Thoracic aorta (tissue), 2 donors: ENCODE measurements around the gene LRRK1. TPM values are rescaled to one million over a fixed set of nuclear protein-coding genes. Genes with fewer than 3 reads are reported as not detected.
"Not testable (repeated sequence)": the region's sequence is repeated elsewhere in the genome, so short reads cannot be mapped to it uniquely, and the experiment has no call there.

ENCODE experiments used
- ATAC-seq: fragments of 150-250 bp; one replicate; pipeline ENCODE4 v1.8.0; 2017; ENCODE audit warnings: low read depth; ENCODE audit not compliant: insufficient number of reproducible peaks, low FRiP score
- DNase-seq: peaks from one replicate; pipeline ENCODE4 v3.0.0-alpha.2; 2020; ENCODE audit warnings: low spot score
- H3K27ac ChIP-seq, 2 donors: fragments of 200-600 bp; sonication (generic); 1 replicate in 1 of 2; 2 replicates in 1 of 2; pipeline ENCODE4 v1.5.1; 2016; ENCODE audit warnings: mild to moderate bottlenecking in 2 of 2, moderate library complexity in 2 of 2
- H3K27me3 ChIP-seq: fragments of 200-600 bp; sonication (generic); replicated peaks from 2 replicates; pipeline ENCODE4 v1.6.0; 2016; ENCODE audit warnings: mild to moderate bottlenecking; ENCODE audit not compliant: insufficient read depth
- H3K36me3 ChIP-seq: fragments of 200-600 bp; sonication (generic); one replicate; pipeline ENCODE4 v1.5.1; 2016
- H3K4me1 ChIP-seq, 2 donors: fragments of 200-600 bp; sonication (generic); 1 replicate in 1 of 2; 2 replicates in 1 of 2; pipeline versions ENCODE4 v1.5.1 to v1.6.0; 2016; ENCODE audit warnings: low read depth in 2 of 2, mild to moderate bottlenecking in 1 of 2; ENCODE audit not compliant: control insufficient read depth in 1 of 2
- H3K4me3 ChIP-seq: fragments of 200-600 bp; sonication (generic); 2 replicates; pipeline ENCODE4 v1.5.1; 2016; ENCODE audit warnings: mild to moderate bottlenecking
- H3K9me3 ChIP-seq: fragments of 200-600 bp; sonication (generic); 2 replicates; pipeline ENCODE4 v1.5.1; 2016
- total RNA-seq, 2 donors: library from RNA; depleted of rRNA; stranded (reverse); fragments of >200 nt; gene quantifications; one replicate each; pipeline versions ENCODE4 v1.1.0 to v1.2.3, GENCODE V29; 2016
- TF ChIP-seq, protein P1 (sequence below): fragments of 200-600 bp; sonication (generic); IDR thresholded peaks from one replicate; pipeline ENCODE4 v1.5.1; 2019; ENCODE audit warnings: antibody characterized with exemption

The LRRK1 gene
- total RNA-seq, 2 donors from 2014 or later = 17.2 to 47.1 TPM

DNA sequence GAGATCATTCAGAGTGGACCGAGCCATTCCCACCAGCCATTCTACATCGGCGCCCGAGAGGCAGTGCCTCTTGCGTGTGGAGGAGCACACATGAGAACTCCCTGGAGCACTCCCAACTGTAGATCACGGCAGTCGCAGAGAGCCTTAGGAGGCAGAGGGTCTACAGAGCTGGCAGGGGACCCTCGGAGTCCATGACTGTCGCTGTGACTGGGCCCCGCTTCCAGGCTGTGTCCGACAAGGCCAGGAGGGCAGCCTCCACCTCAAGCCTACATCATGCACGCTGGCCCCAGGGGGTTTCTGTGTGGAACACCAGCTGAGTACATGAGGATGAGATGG, 173.7 kb downstream of the LRRK1 start:
- no peaks in the 10 kb centered on the region for H3K36me3 ChIP-seq
- no peaks in the 10 kb centered on the region for H3K27me3 ChIP-seq
- DNase-seq = no peak
- H3K9me3 ChIP-seq = no peaks in the 10 kb centered on the region
- TF ChIP-seq, protein P1, sequence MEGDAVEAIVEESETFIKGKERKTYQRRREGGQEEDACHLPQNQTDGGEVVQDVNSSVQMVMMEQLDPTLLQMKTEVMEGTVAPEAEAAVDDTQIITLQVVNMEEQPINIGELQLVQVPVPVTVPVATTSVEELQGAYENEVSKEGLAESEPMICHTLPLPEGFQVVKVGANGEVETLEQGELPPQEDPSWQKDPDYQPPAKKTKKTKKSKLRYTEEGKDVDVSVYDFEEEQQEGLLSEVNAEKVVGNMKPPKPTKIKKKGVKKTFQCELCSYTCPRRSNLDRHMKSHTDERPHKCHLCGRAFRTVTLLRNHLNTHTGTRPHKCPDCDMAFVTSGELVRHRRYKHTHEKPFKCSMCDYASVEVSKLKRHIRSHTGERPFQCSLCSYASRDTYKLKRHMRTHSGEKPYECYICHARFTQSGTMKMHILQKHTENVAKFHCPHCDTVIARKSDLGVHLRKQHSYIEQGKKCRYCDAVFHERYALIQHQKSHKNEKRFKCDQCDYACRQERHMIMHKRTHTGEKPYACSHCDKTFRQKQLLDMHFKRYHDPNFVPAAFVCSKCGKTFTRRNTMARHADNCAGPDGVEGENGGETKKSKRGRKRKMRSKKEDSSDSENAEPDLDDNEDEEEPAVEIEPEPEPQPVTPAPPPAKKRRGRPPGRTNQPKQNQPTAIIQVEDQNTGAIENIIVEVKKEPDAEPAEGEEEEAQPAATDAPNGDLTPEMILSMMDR = no peak
- no peak for ATAC-seq
- peaks cover 0 to 28% of the 10 kb centered on the region in 2 donors for H3K4me1 ChIP-seq
- H3K27ac ChIP-seq = no peak overlapping the region
- H3K4me3 ChIP-seq = no peak overlapping the region

DNA sequence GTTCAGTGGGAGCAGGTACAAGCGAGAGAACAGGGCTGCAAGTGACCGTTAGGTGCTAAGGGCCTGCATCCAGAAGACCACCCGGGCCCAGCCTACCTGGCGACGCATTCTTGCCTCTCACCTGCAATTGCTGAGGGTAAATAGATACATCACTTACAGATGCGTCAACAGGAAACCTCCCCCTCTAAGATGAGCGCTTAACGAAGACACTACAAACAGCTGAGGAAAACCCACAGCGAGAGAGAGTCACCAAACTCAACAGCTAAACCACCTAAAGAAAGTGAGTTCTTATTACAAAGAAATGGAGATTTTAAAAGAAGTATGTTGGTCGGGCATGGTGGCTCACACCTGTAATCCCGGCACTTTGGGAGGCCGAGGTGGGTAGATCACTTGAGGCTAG, 174.8 kb downstream of the LRRK1 start:
- TF ChIP-seq, protein P1 = no peak
- peaks cover 0 to 18% of the 10 kb centered on the region in 2 donors for H3K4me1 ChIP-seq
- H3K4me3 ChIP-seq = no peak overlapping the region
- DNase-seq (no peak), ATAC-seq (no peak)
- H3K9me3 ChIP-seq = no peaks in the 10 kb centered on the region
- no peaks in the 10 kb centered on the region for H3K27me3 ChIP-seq
- no peaks in the 10 kb centered on the region for H3K36me3 ChIP-seq
- no peak overlapping the region for H3K27ac ChIP-seq

DNA sequence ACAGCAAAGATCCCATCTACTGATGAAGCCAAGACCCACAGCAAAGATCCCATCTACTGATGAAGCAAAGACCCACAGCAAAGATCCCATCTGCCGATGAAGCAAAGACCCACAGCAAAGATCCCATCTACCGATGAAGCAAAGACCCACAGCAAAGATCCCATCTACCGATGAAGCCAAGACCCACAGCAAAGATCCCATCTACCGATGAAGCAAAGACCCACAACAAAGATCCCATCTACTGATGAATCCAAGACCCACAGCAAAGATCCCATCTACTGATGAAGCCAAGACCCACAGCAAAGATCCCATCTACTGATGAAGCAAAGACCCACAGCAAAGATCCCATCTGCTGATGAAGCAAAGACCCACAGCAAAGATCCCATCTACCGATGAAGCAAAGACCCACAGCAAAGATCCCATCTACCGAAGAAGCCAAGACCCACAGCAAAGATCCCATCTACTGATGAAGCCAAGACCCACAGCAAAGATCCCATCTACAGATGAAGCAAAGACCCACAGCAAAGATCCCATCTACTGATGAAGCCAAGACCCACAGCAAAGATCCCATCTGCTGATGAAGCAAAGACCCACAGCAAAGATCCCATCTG, 176.7 kb downstream of the LRRK1 start:
- H3K36me3 ChIP-seq, H3K27me3 ChIP-seq, H3K9me3 ChIP-seq, ATAC-seq, H3K4me3 ChIP-seq, DNase-seq, H3K4me1 ChIP-seq, H3K27ac ChIP-seq: not testable (repeated sequence)

DNA sequence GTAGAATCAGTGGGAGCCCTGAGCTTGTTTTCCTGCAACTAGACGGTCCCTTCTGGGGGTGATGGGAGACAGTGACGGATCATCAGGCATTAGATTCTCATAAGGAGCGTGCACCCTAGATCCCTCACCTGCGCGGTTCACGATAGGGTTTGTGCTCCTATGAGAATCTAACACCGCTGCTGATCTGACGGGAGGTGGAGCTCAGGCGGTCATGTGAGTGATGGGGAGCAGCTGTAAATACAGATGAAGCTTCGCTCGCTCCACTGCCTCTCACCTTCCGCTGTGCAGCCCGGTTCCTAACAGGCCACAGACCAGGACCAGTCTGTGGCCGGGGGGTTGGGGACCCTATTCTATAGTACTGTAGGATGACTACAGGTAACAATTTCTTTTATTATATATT, 178.0 kb downstream of the LRRK1 start:
- no peaks in the 10 kb centered on the region for H3K4me1 ChIP-seq
- no peak overlapping the region for H3K4me3 ChIP-seq
- no peaks in the 10 kb centered on the region for H3K9me3 ChIP-seq
- H3K36me3 ChIP-seq = no peaks in the 10 kb centered on the region
- H3K27me3 ChIP-seq = no peaks in the 10 kb centered on the region
- H3K27ac ChIP-seq = no peak overlapping the region
- DNase-seq (no peak), ATAC-seq (no peak)
- TF ChIP-seq, protein P1 = no peak

DNA sequence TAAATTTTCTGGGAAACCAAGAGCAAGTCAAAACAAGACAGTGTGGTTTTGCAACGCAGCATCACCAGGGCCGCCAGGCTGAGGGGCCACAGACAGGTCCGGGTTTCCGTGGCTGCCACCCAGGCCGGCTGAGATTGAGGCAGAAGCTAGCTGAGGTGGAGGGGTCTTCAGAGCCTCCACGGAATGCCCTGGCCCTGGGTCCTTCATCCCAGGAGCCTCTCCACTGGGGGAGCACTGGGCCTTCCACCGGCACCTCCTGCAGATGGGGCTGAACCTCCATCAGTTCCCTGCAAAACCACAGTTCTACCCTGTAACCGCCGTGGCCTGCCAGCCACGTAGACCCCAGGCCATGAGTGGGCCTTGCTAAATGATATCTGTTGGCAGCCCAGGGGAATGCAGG, 180.0 kb downstream of the LRRK1 start:
- no peaks in the 10 kb centered on the region for H3K36me3 ChIP-seq
- no peaks in the 10 kb centered on the region for H3K9me3 ChIP-seq
- TF ChIP-seq, protein P1 = no peak
- H3K4me1 ChIP-seq = no peaks in the 10 kb centered on the region
- DNase-seq = no peak
- ATAC-seq = no peak
- H3K27me3 ChIP-seq = no peaks in the 10 kb centered on the region
- H3K27ac ChIP-seq = no peak overlapping the region
- H3K4me3 ChIP-seq = no peak overlapping the region

DNA sequence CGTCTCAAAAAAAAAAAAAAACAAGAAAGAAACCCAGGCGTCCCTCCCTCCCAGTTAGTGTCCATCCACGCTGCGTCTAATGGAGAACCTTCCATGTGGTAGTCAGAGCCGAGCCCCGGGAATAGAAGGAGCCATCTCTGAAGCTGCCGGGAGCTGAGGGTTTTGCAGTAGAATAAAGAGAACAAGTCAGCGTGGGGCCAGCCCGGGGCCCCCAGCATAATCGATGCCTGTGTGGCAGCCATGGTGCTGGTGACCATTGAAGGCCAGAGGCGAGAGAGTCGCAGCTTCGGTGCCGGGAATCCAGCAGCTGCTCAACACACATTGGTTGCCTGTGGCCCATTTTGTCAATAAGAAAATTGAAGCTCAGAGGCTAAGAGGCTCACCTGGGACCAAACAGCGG, 181.0 kb downstream of the LRRK1 start:
- Histone ChIP-seq H3K27ac (no peak overlapping the region), H3K36me3 (no peaks in the 10 kb centered on the region), H3K4me1 (no peaks in the 10 kb centered on the region), H3K4me3 (no peak overlapping the region), H3K27me3 (no peaks in the 10 kb centered on the region), H3K9me3 (no peaks in the 10 kb centered on the region)
- TF ChIP-seq, protein P1 = no peak
- ATAC-seq = no peak
- DNase-seq = no peak
